Measurements from ENCODE around the gene CNIH3. TPM values are rescaled to one million over a fixed set of nuclear protein-coding genes. Genes with fewer than 3 reads are reported as not detected.

CNIH3 gene
- total RNA-seq, 1 experiment from 2014 or later: 1.8 TPM

GRCh38 chr1:224745394-224745793 is 129.3 kb downstream of the CNIH3 start:
- H3K4me2 ChIP-seq (ENCODE audit: low read length): no peak overlapping the region
- H3K79me2 ChIP-seq (ENCODE audit: insufficient read depth, low read length): no peaks in the 10 kb centered on the region
- TF ChIP-seq POLR2A (IDR thresholded peaks at IDR 0.05; ENCODE audit: borderline replicate concordance, extremely low read depth, insufficient read depth, insufficient read length) (no peak), SP1 (IDR thresholded peaks at IDR 0.05; ENCODE audit: low read depth) (no peak), FOSL1 (IDR thresholded peaks at IDR 0.05; ENCODE audit: low read depth) (no peak), SIN3A (IDR thresholded peaks at IDR 0.05; ENCODE audit: low read depth) (no peak), TCF7L2 (IDR thresholded peaks at IDR 0.05; ENCODE audit: borderline replicate concordance, extremely low read depth, insufficient read depth, insufficient read length) (no peak), JUND (IDR thresholded peaks at IDR 0.05) (no peak), YY1 (IDR thresholded peaks at IDR 0.05; ENCODE audit: extremely low read depth, insufficient replicate concordance, low read depth, low read length) (no peak)
- DNase-seq (ENCODE audit: low read depth, low spot score) (no peak), ATAC-seq (no peak)
- no peaks in the 10 kb centered on the region for H4K20me1 ChIP-seq (ENCODE audit: insufficient read depth)
- CTCF ChIA-PET: no interaction called here
- H3K9me3 ChIP-seq (ENCODE audit: control insufficient read depth in 1 of 2, insufficient read depth in 1 of 2, low read depth in 1 of 2, low read length in 2 of 2): no peaks in the 10 kb centered on the region
- H3K36me3 ChIP-seq (ENCODE audit: control insufficient read depth in 1 of 2, insufficient read depth in 2 of 2, low read length in 2 of 2): no peaks in the 10 kb centered on the region
- RAD21 ChIA-PET (ENCODE audit: low non-redundant PET in 1 of 2, low total read pairs in 2 of 2, uncharacterized antibody in 2 of 2, unreplicated experiment in 2 of 2): no interaction called here
- H3K9ac ChIP-seq (ENCODE audit: low read length): no peak overlapping the region
- H3K27me3 ChIP-seq (ENCODE audit: insufficient read depth, low read length): no peaks in the 10 kb centered on the region; the same call in 1 of the 2 replicates
- H3K4me1 ChIP-seq (ENCODE audit: control insufficient read depth in 1 of 2, insufficient read depth in 2 of 2, low read length in 2 of 2): no peaks in the 10 kb centered on the region
- POLR2A ChIA-PET: no interaction called here
- H3K4me3 ChIP-seq (replicated peaks in 1 of 2; ENCODE audit: low read depth in 1 of 2, low read length in 2 of 2): no peak overlapping the region
- H2AFZ ChIP-seq (ENCODE audit: low read depth, low read length, poor library complexity, severe bottlenecking): no peak overlapping the region
- H3K27ac ChIP-seq (ENCODE audit: low read depth, low read length): no peak overlapping the region
- no TSS peak for BruUV-seq (replicated peaks)
- intact Hi-C loops (cut with micrococcal nuclease): no loop called here
- no peaks in the 10 kb centered on the region for H3K9me2 ChIP-seq (ENCODE audit: insufficient read depth)

- POLR2A ChIA-PET: no interaction called here
- intact Hi-C loops (cut with micrococcal nuclease): no loop called here
- ATAC-seq (no peak), DNase-seq (ENCODE audit: low read depth, low spot score) (no peak)
- no TSS peak for BruUV-seq (replicated peaks)
- no peak overlapping the region for H3K27ac ChIP-seq (ENCODE audit: low read depth, low read length)
- H3K27me3 ChIP-seq (ENCODE audit: insufficient read depth, low read length): no peaks in the 10 kb centered on the region; the same call in 1 of the 2 replicates
- no peaks in the 10 kb centered on the region for H3K36me3 ChIP-seq (ENCODE audit: control insufficient read depth in 1 of 2, insufficient read depth in 2 of 2, low read length in 2 of 2)
- no peaks in the 10 kb centered on the region for H3K9me2 ChIP-seq (ENCODE audit: insufficient read depth)
- RAD21 ChIA-PET (ENCODE audit: low non-redundant PET in 1 of 2, low total read pairs in 2 of 2, uncharacterized antibody in 2 of 2, unreplicated experiment in 2 of 2): no interaction called here
- H3K9me3 ChIP-seq (ENCODE audit: control insufficient read depth in 1 of 2, insufficient read depth in 1 of 2, low read depth in 1 of 2, low read length in 2 of 2): no peaks in the 10 kb centered on the region
- no peak overlapping the region for H3K4me2 ChIP-seq (ENCODE audit: low read length)
- no peaks in the 10 kb centered on the region for H3K4me1 ChIP-seq (ENCODE audit: control insufficient read depth in 1 of 2, insufficient read depth in 2 of 2, low read length in 2 of 2)
- TF ChIP-seq SP1 (IDR thresholded peaks at IDR 0.05; ENCODE audit: low read depth): no peak
- no peak for TF ChIP-seq POLR2A (IDR thresholded peaks at IDR 0.05; ENCODE audit: borderline replicate concordance, extremely low read depth, insufficient read depth, insufficient read length)
- TF ChIP-seq ELF1 (IDR thresholded peaks at IDR 0.05; ENCODE audit: borderline replicate concordance, low read depth): no peak
- no peak for TF ChIP-seq TCF7L2 (IDR thresholded peaks at IDR 0.05; ENCODE audit: borderline replicate concordance, extremely low read depth, insufficient read depth, insufficient read length)
- no peak for TF ChIP-seq ZBTB33 (IDR thresholded peaks at IDR 0.05; ENCODE audit: extremely low read depth, insufficient replicate concordance, low read length)
- TF ChIP-seq, protein P1, sequence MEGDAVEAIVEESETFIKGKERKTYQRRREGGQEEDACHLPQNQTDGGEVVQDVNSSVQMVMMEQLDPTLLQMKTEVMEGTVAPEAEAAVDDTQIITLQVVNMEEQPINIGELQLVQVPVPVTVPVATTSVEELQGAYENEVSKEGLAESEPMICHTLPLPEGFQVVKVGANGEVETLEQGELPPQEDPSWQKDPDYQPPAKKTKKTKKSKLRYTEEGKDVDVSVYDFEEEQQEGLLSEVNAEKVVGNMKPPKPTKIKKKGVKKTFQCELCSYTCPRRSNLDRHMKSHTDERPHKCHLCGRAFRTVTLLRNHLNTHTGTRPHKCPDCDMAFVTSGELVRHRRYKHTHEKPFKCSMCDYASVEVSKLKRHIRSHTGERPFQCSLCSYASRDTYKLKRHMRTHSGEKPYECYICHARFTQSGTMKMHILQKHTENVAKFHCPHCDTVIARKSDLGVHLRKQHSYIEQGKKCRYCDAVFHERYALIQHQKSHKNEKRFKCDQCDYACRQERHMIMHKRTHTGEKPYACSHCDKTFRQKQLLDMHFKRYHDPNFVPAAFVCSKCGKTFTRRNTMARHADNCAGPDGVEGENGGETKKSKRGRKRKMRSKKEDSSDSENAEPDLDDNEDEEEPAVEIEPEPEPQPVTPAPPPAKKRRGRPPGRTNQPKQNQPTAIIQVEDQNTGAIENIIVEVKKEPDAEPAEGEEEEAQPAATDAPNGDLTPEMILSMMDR (IDR thresholded peaks at IDR 0.05 in 2 of 3, conservative IDR thresholded peaks at IDR 0.05 in 1 of 3; ENCODE audit: borderline replicate concordance in 1 of 3, insufficient read depth in 1 of 3, low read depth in 2 of 3, low read length in 2 of 3): no peak
- TF ChIP-seq SIN3A (IDR thresholded peaks at IDR 0.05; ENCODE audit: low read depth): no peak
- no peak for TF ChIP-seq RAD21 (IDR thresholded peaks at IDR 0.05; ENCODE audit: low read depth)
- no peak for TF ChIP-seq FOSL1 (IDR thresholded peaks at IDR 0.05; ENCODE audit: low read depth)
- TF ChIP-seq EZH2phosphoT487 (IDR thresholded peaks at IDR 0.05; ENCODE audit: borderline replicate concordance): no peak
- H3K4me3 ChIP-seq (replicated peaks in 1 of 2; ENCODE audit: low read depth in 1 of 2, low read length in 2 of 2): no peak overlapping the region
- H3K79me2 ChIP-seq (ENCODE audit: insufficient read depth, low read length): no peaks in the 10 kb centered on the region
- no peak overlapping the region for H2AFZ ChIP-seq (ENCODE audit: low read depth, low read length, poor library complexity, severe bottlenecking)
- no peaks in the 10 kb centered on the region for H4K20me1 ChIP-seq (ENCODE audit: insufficient read depth)
- no peak overlapping the region for H3K9ac ChIP-seq (ENCODE audit: low read length)
- CTCF ChIA-PET: no interaction called here
These were observed 129.8 kb downstream of the CNIH3 start for GRCh38 chr1:224745924-224746323.

Data from HCT116 (cell line).